ENCODE results near the gene FRAT1. TPM values are rescaled to one million over a fixed set of nuclear protein-coding genes. Genes with fewer than 3 reads are reported as not detected.

FRAT1 gene
- total and polyA plus RNA-seq, 2 of the 13 experiments (the other 11 are each of a cell fraction or from before 2014, with no cell fraction given): 1.7 to 2.3 TPM

DNA sequence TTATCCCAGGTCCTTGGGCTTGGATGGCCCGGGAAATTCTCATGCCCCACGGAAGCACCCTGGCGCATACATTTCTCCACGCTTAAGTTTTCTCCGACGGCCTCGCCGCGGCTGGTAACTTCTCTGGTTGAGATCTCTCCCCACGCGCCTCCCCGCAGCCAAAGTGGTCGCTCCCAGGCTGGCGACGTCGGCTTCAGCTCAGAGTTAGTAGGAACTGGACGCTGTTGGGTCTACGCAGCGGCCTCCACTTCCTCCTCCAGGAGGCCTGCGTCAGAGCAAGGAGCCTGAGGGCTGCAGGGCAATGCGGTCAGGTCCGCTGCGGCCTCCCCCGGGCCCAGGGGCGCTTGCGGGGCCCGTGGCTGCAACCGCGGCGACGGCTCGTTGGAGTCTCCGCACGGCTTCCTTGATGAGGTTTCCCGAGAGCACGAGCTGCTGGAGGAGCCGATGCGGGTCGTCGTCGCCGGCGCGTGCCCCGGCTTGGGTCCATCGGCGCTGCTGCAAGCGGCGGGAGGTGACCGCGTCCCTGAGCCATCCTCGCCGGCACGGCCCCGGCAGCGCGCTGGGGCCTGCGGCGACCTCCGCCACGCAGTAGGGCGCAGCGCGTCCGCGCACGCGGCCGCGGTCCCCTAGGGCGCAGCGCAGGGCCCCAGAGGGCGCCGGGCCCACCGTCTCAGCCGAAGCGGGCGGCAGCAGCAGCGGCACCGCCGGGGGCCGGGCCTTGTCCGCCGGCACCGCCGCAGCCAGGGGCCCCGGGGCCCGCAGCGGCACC is 14.7 kb downstream of the FRAT1 start (continued):
- TF ChIP-seq UBTF (CRISPR knock-in tag; IDR thresholded peaks at IDR 0.05): no peak; the same call in 1 of the 2 replicates
- no peak for TF ChIP-seq TBL1XR1 (IDR thresholded peaks at IDR 0.05; ENCODE audit: borderline replicate concordance, low read length, partially characterized antibody)
- no peak for TF ChIP-seq ZNF281 (CRISPR knock-in tag; IDR thresholded peaks at IDR 0.05; ENCODE audit: borderline replicate concordance)
- TF ChIP-seq BRD4 (CRISPR knock-in tag; IDR thresholded peaks at IDR 0.05): no peak
- TF ChIP-seq PHF8 (CRISPR knock-in tag; IDR thresholded peaks at IDR 0.05): peak; percentile 45; the same call in 1 of the 2 replicates
- TF ChIP-seq CHD4 (IDR thresholded peaks at IDR 0.05; ENCODE audit: borderline replicate concordance, low read length): no peak
- peak; percentile 2; the same call in 1 of the 2 replicates for TF ChIP-seq HOXA9 (CRISPR knock-in tag; IDR thresholded peaks at IDR 0.05; ENCODE audit: borderline replicate concordance)
- TF ChIP-seq ZNF343 (CRISPR knock-in tag; IDR thresholded peaks at IDR 0.05): no peak
- TF ChIP-seq RCOR2 (CRISPR knock-in tag; IDR thresholded peaks at IDR 0.05): no peak
- TF ChIP-seq THAP7 (CRISPR knock-in tag; IDR thresholded peaks at IDR 0.05): no peak
- TF ChIP-seq ZNF33A (CRISPR knock-in tag; IDR thresholded peaks at IDR 0.05; ENCODE audit: borderline replicate concordance): no peak
- TF ChIP-seq, protein P1, sequence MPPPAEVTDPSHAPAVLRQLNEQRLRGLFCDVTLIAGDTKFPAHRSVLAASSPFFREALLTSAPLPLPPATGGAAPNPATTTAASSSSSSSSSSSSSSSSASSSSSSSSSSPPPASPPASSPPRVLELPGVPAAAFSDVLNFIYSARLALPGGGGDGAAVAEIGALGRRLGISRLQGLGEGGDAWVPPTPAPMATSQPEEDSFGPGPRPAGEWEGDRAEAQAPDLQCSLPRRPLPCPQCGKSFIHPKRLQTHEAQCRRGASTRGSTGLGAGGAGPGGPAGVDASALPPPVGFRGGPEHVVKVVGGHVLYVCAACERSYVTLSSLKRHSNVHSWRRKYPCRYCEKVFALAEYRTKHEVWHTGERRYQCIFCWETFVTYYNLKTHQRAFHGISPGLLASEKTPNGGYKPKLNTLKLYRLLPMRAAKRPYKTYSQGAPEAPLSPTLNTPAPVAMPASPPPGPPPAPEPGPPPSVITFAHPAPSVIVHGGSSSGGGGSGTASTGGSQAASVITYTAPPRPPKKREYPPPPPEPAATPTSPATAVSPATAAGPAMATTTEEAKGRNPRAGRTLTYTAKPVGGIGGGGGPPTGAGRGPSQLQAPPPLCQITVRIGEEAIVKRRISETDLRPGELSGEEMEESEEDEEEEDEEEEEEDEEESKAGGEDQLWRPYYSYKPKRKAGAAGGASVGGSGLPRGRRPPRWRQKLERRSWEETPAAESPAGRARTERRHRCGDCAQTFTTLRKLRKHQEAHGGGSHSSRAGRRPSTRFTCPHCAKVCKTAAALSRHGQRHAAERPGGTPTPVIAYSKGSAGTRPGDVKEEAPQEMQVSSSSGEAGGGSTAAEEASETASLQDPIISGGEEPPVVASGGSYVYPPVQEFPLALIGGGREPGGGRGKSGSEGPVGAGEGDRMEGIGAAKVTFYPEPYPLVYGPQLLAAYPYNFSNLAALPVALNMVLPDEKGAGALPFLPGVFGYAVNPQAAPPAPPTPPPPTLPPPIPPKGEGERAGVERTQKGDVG (CRISPR knock-in tag; IDR thresholded peaks at IDR 0.05; ENCODE audit: borderline replicate concordance): no peak
- TF ChIP-seq ZBTB7A (CRISPR knock-in tag; IDR thresholded peaks at IDR 0.05): no peak
- no peak for TF ChIP-seq ZNF256 (CRISPR knock-in tag; conservative IDR thresholded peaks at IDR 0.05)
- TF ChIP-seq DNMT3B (CRISPR knock-in tag; conservative IDR thresholded peaks at IDR 0.05): no peak
- TF ChIP-seq ZNF136 (CRISPR knock-in tag; IDR thresholded peaks at IDR 0.05; ENCODE audit: low read depth): no peak

All from HepG2 (cell line).